Lung microvascular endothelial cell (primary cell): Measurements from ENCODE around the gene VWA5B1. TPM values are rescaled to one million over a fixed set of nuclear protein-coding genes. Genes with fewer than 3 reads are reported as not detected.

Experiments used
- DNase-seq, 2 donors: peaks; one replicate each; pipeline versions ENCODE4 v3.0.0 to v3.0.0-alpha.2; 2010; ENCODE audit warnings: low read depth in 2 of 2
- total RNA-seq: library from RNA; depleted of rRNA; stranded (reverse); fragments of >200 nt; gene quantifications from 2 replicates; pipeline ENCODE4 v1.2.1, GENCODE V29; 2014

Gene VWA5B1
- total RNA-seq, 1 donor from 2014 or later: not detected

- no peak for DNase-seq
These were observed 30.0 kb downstream of the VWA5B1 start for GRCh38 chr1:20320704-20321103.

GRCh38 chr1:20321573-20321972, 30.9 kb downstream of the VWA5B1 start:
- peak in 1 of 2 donors; percentile 89 for DNase-seq

GRCh38 chr1:20322081-20322824, 31.6 kb downstream of the VWA5B1 start:
- no peak for DNase-seq

GRCh38 chr1:20322825-20323612, 32.3 kb downstream of the VWA5B1 start:
- no peak for DNase-seq

- no peak for DNase-seq
These were observed 32.9 kb downstream of the VWA5B1 start for GRCh38 chr1:20323613-20323920.

- peak in 1 of 2 donors; percentile 30 for DNase-seq
These were observed 34.2 kb downstream of the VWA5B1 start for GRCh38 chr1:20324704-20325406.

GRCh38 chr1:20325407-20325843, 34.8 kb downstream of the VWA5B1 start:
- DNase-seq: no peak

GRCh38 chr1:20325844-20326420, 35.3 kb downstream of the VWA5B1 start:
- DNase-seq: peak in 1 of 2 donors; percentile 31

- DNase-seq: no peak
These were observed 36.8 kb downstream of the VWA5B1 start for GRCh38 chr1:20327467-20327866.

- DNase-seq: no peak
These were observed 37.5 kb downstream of the VWA5B1 start for GRCh38 chr1:20328201-20328600.

- no peak for DNase-seq
These were observed 39.3 kb downstream of the VWA5B1 start for GRCh38 chr1:20329793-20330542.

GRCh38 chr1:20334103-20334502, 43.4 kb downstream of the VWA5B1 start:
- no peak for DNase-seq

GRCh38 chr1:20336105-20336605, 45.5 kb downstream of the VWA5B1 start:
- DNase-seq: no peak

GRCh38 chr1:20337581-20337980, 46.9 kb downstream of the VWA5B1 start:
- DNase-seq: no peak

- no peak for DNase-seq
These were observed 49.3 kb downstream of the VWA5B1 start for GRCh38 chr1:20339811-20340457.

GRCh38 chr1:20342294-20343148, 51.8 kb downstream of the VWA5B1 start:
- DNase-seq: no peak

GRCh38 chr1:20343149-20343937, 52.7 kb downstream of the VWA5B1 start:
- DNase-seq: no peak

- no peak for DNase-seq
These were observed 53.2 kb downstream of the VWA5B1 start for GRCh38 chr1:20343938-20344302.

- no peak for DNase-seq
These were observed 54.1 kb downstream of the VWA5B1 start for GRCh38 chr1:20344738-20345137.
